HL-60 (cell line): ENCODE data around the gene MALRD1.

Source experiments
- DNase-seq, 2 experiments: peaks; one replicate each; pipeline ENCODE4 v3.0.0-alpha.2; 2010 to 2020; ENCODE audit warnings: low read depth in 1 of 2, low spot score in 1 of 2
- H3K27ac ChIP-seq: fragments of 250-450 bp; sonication (Bioruptor Pico); replicated peaks from 2 replicates; pipeline ENCODE4 v1.5.1; 2020; ENCODE audit warnings: mild to moderate bottlenecking, moderate library complexity
- H3K27me3 ChIP-seq: fragments of 250-450 bp; sonication (Bioruptor Pico); 2 replicates; pipeline ENCODE4 v1.5.1; 2021; ENCODE audit warnings: mild to moderate bottlenecking, moderate library complexity; ENCODE audit not compliant: insufficient read depth, poor library complexity, severe bottlenecking
- H3K4me3 ChIP-seq: replicated peaks from 2 replicates; pipeline ENCODE4 v1.5.1; 2011; ENCODE audit warnings: mild to moderate bottlenecking, control low read depth, low read length; ENCODE audit not compliant: insufficient read depth
- GABPA ChIP-seq: IDR thresholded peaks from 2 replicates; pipeline ENCODE4 v1.6.1; 2012; ENCODE audit warnings: low read depth
- POLR2AphosphoS5 ChIP-seq: IDR thresholded peaks from 2 replicates; pipeline ENCODE4 v1.6.1; 2012; ENCODE audit warnings: low read depth
- SPI1 ChIP-seq: IDR thresholded peaks from 2 replicates; pipeline ENCODE4 v1.6.1; 2012; ENCODE audit warnings: low read depth, mild to moderate bottlenecking, borderline replicate concordance
- TF ChIP-seq, protein P1 (sequence below): IDR thresholded peaks from one replicate; pipeline ENCODE4 v1.5.1; 2011; ENCODE audit warnings: low read length, control low read depth, inconsistent platforms; ENCODE audit not compliant: insufficient read depth
- TF ChIP-seq, protein P2 (sequence below): IDR thresholded peaks from 2 replicates; pipeline ENCODE4 v1.6.1; 2012; ENCODE audit warnings: low read depth; ENCODE audit not compliant: insufficient replicate concordance

MALRD1 gene

DNA sequence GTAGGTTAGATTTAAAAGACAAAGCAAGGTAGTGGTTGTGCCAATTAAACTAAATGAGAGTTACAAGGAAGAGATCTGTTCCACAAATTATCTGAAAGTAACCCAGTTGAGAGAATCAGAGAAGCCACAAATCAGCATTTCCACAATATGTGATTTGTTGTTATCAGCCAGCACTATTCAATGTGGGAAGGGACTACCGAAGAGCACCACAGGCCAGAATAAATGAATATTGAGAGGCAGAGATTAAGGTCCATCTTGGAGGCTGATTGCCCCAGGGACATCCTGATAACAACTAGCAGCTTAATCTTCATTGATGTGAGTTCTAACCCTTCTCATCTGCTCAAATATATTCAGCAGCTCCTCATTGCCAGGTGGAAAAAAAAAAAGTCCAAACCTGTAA, 367.6 kb downstream of the MALRD1 start:
- Histone ChIP-seq H3K27me3 (no peaks in the 10 kb centered on the region), H3K4me3 (no peak overlapping the region), H3K27ac (no peak overlapping the region)
- no peak for TF ChIP-seq GABPA
- TF ChIP-seq, protein P1, sequence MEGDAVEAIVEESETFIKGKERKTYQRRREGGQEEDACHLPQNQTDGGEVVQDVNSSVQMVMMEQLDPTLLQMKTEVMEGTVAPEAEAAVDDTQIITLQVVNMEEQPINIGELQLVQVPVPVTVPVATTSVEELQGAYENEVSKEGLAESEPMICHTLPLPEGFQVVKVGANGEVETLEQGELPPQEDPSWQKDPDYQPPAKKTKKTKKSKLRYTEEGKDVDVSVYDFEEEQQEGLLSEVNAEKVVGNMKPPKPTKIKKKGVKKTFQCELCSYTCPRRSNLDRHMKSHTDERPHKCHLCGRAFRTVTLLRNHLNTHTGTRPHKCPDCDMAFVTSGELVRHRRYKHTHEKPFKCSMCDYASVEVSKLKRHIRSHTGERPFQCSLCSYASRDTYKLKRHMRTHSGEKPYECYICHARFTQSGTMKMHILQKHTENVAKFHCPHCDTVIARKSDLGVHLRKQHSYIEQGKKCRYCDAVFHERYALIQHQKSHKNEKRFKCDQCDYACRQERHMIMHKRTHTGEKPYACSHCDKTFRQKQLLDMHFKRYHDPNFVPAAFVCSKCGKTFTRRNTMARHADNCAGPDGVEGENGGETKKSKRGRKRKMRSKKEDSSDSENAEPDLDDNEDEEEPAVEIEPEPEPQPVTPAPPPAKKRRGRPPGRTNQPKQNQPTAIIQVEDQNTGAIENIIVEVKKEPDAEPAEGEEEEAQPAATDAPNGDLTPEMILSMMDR = no peak
- TF ChIP-seq, protein P2, sequence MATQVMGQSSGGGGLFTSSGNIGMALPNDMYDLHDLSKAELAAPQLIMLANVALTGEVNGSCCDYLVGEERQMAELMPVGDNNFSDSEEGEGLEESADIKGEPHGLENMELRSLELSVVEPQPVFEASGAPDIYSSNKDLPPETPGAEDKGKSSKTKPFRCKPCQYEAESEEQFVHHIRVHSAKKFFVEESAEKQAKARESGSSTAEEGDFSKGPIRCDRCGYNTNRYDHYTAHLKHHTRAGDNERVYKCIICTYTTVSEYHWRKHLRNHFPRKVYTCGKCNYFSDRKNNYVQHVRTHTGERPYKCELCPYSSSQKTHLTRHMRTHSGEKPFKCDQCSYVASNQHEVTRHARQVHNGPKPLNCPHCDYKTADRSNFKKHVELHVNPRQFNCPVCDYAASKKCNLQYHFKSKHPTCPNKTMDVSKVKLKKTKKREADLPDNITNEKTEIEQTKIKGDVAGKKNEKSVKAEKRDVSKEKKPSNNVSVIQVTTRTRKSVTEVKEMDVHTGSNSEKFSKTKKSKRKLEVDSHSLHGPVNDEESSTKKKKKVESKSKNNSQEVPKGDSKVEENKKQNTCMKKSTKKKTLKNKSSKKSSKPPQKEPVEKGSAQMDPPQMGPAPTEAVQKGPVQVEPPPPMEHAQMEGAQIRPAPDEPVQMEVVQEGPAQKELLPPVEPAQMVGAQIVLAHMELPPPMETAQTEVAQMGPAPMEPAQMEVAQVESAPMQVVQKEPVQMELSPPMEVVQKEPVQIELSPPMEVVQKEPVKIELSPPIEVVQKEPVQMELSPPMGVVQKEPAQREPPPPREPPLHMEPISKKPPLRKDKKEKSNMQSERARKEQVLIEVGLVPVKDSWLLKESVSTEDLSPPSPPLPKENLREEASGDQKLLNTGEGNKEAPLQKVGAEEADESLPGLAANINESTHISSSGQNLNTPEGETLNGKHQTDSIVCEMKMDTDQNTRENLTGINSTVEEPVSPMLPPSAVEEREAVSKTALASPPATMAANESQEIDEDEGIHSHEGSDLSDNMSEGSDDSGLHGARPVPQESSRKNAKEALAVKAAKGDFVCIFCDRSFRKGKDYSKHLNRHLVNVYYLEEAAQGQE = no peak
- no peak for TF ChIP-seq POLR2AphosphoS5
- TF ChIP-seq SPI1 = no peak
- no peak for DNase-seq

DNA sequence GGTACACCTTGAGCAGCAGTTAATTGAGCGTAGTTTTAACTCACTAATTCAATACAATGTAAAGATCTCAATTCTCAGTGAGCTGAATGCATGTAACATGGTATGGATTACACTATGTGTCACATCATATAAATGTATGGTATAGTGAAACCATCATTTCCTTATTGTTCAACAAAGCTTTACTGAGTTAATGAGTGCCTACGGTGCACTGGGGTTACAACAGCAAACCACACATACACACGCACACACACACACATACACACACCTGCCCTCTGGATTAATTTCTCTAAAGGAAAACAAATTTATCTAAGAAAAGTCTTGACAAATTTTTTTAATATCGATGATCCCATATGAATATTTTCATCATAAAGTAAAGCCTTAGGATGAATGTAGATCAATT, 369.1 kb downstream of the MALRD1 start:
- H3K27me3 ChIP-seq = no peaks in the 10 kb centered on the region
- TF ChIP-seq GABPA (no peak), SPI1 (no peak), POLR2AphosphoS5 (no peak)
- TF ChIP-seq, protein P1 = no peak
- TF ChIP-seq, protein P2 = no peak
- no peak for DNase-seq
- no peak overlapping the region for H3K4me3 ChIP-seq
- H3K27ac ChIP-seq = no peak overlapping the region

DNA sequence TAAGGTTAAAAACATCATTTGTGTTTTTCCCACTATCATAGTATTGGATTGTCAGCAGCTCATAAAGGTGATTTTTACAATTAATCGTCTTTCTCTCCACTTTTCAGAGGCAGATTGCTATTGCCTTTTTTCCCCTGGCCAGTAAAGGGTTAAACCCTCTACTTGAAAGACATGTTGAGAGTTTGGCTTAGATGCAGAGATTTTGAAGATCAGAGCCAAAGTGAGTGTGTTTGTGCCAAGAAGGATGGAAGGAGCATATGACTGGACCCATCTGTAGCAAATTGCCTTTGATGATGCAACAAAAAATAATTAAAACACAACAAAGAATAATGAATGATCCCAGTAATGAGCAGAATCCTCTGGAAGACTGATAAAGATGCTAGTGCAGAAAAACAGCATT, 373.1 kb downstream of the MALRD1 start:
- Histone ChIP-seq H3K27me3 (no peaks in the 10 kb centered on the region), H3K4me3 (no peak overlapping the region), H3K27ac (no peak overlapping the region)
- no peak for DNase-seq
- TF ChIP-seq, protein P2 = no peak
- TF ChIP-seq, protein P1 = no peak
